Spleen (tissue), 11 donors: Measurements from ENCODE around the gene TNRC6B. TPM values are rescaled to one million over a fixed set of nuclear protein-coding genes. Genes with fewer than 3 reads are reported as not detected.

Experiments used
- DNase-seq: peaks from one replicate; pipeline ENCODE4 v3.0.0-alpha.2; 2020
- H3K27ac ChIP-seq, 8 donors: fragments of 200-600 bp; sonication (generic) in 7 of 8; 1 replicate in 4 of 8; 2 replicates in 4 of 8; pipeline versions ENCODE4 v1.5.0 to v1.8.0; 2016 to 2021; ENCODE audit warnings: inconsistent platforms in 4 of 8, mild to moderate bottlenecking in 4 of 8, moderate library complexity in 1 of 8
- H3K27me3 ChIP-seq, 7 donors: fragments of 200-600 bp; sonication (generic) in 6 of 7; replicated peaks in 1 of 7; 1 replicate in 4 of 7; 2 replicates in 3 of 7; pipeline versions ENCODE4 v1.5.0 to v1.8.0; 2016 to 2021; ENCODE audit warnings: inconsistent platforms in 3 of 7, mild to moderate bottlenecking in 1 of 7
- H3K36me3 ChIP-seq, 6 donors: fragments of 200-600 bp; sonication (generic) in 5 of 6; 1 replicate in 4 of 6; 2 replicates in 2 of 6; pipeline versions ENCODE4 v1.5.0 to v1.8.0; 2016 to 2021; ENCODE audit warnings: inconsistent platforms in 2 of 6
- H3K4me1 ChIP-seq, 6 donors: fragments of 200-600 bp; sonication (generic) in 5 of 6; 1 replicate in 3 of 6; 2 replicates in 3 of 6; pipeline versions ENCODE4 v1.5.0 to v1.8.0; 2016 to 2021; ENCODE audit warnings: inconsistent platforms in 3 of 6
- H3K4me3 ChIP-seq, 8 donors: fragments of 200-600 bp; sonication (generic) in 7 of 8; 1 replicate in 4 of 8; 2 replicates in 4 of 8; pipeline versions ENCODE4 v1.5.0 to v1.8.0; 2016 to 2021; ENCODE audit warnings: inconsistent platforms in 4 of 8, mild to moderate bottlenecking in 4 of 8, moderate library complexity in 2 of 8
- H3K9me3 ChIP-seq, 8 donors: fragments of 200-600 bp; sonication (generic) in 7 of 8; 1 replicate in 4 of 8; 2 replicates in 4 of 8; pipeline versions ENCODE4 v1.5.0 to v1.8.0; 2016 to 2021; ENCODE audit warnings: inconsistent platforms in 4 of 8
- POLR2A ChIP-seq, 3 donors: fragments of 450-650 bp; IDR thresholded peaks; one replicate each; pipeline ENCODE4 v1.5.1; 2017; ENCODE audit warnings: antibody characterized with exemption in 3 of 3, mild to moderate bottlenecking in 1 of 3
- POLR2AphosphoS5 ChIP-seq, 3 donors: sonication (generic); formaldehyde crosslinking; IDR thresholded peaks; one replicate each; pipeline ENCODE4 v1.5.1; 2017; ENCODE audit warnings: antibody characterized with exemption in 3 of 3
- WGBS, 5 donors: extraction: QIAGEN DNeasy Blood & Tissue Kit in 3 of 5; methylation state at CpG; one replicate each; pipeline versions ENCODE4 v1.1.5 to v1.1.7; 2013 to 2018; 5-methylcytosine and 5-hydroxymethylcytosine counted together
- intact Hi-C: fragments of 100-400 bp; cut with DNase I; formaldehyde crosslinking; loops from one replicate; pipeline ENCODE4 v1.15.0; 2023; ENCODE audit warnings: low total_unique reads
- polyA plus RNA-seq, 3 donors: library from polyadenylated mRNA; stranded (reverse); fragments of 200-250 nt; gene quantifications; one replicate each; pipeline ENCODE4 v1.2.1, GENCODE V29; 2013
- total RNA-seq, 7 donors: library from RNA; depleted of rRNA in 3 of 7; stranded (reverse); fragments of >200 nt in 3 of 7; fragmentation: NEBNext Ultra II Directional in 4 of 7; extraction: Animal tissue kit (Norgen Biotek cat#: 25700) in 4 of 7; gene quantifications; one replicate each; pipeline versions ENCODE4 v1.1.0 to v1.2.1, GENCODE V29; 2016 to 2021
- TF ChIP-seq, protein P1 (sequence below), 11 experiments: fragments of 200-600 bp in 7 of 11; fragments of 450-650 bp in 4 of 11; sonication (generic) in 4 of 11; IDR thresholded peaks in 8 of 11; conservative IDR thresholded peaks in 3 of 11; 1 replicate in 7 of 11; 2 replicates in 4 of 11; pipeline versions ENCODE4 v1.4.0 to v1.8.0; 2016 to 2021; ENCODE audit warnings: antibody characterized with exemption in 11 of 11, inconsistent platforms in 4 of 11, mild to moderate bottlenecking in 1 of 11
- donor health status: healthy with polysubstance abuse.
- donor health status: DM: no; HTN: no; CAD: no; lungs with moderate emphysema.
- donor health status: DM: no; HTN: no; CAD: no.
- donor health status: Bipolar disorder and iron deficiency.
- donor health status: healthy.
- donor health status: DM: no; HTN: no; CAD: no.
- donor health status: DM: yes; HTN: yes; CAD: no.

The TNRC6B gene
- total and polyA plus RNA-seq, 10 donors, result 1.2 to 221 (median 95.3) TPM

DNA sequence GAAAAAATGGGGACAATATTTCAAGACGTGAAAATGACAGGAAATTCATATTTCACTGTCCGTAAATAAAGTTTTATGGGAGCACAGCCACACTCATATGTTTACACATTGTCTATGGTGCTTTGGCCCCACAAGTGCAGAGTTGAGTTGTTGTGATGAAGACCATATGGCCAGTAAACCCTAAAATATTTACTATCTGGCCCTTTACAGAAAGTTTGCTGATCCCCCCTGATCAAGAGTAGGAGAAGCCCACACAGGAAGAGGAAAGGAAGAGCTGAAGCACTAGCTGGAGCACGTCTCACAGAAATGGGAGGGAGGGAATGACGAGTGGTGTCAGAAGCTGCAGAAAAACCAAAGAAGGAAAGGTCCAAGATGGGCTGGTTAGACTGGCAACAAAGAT lies 78.8 kb downstream of the TNRC6B start:
- Histone ChIP-seq H3K27ac (peak overlapping the region in 5 of 8 donors; percentile 3 to 70 (median 6)), H3K4me1 (peaks cover 0 to 52% (median 24%) of the 10 kb centered on the region in 6 donors), H3K9me3 (no peaks in the 10 kb centered on the region), H3K27me3 (no peaks in the 10 kb centered on the region), H3K4me3 (no peak overlapping the region), H3K36me3 (peaks cover 0 to 83% (median 8%) of the 10 kb centered on the region in 6 donors)
- intact Hi-C loops, result no loop called here
- no peak for TF ChIP-seq POLR2A (IDR thresholded peaks at IDR 0.05)
- TF ChIP-seq, protein P1, sequence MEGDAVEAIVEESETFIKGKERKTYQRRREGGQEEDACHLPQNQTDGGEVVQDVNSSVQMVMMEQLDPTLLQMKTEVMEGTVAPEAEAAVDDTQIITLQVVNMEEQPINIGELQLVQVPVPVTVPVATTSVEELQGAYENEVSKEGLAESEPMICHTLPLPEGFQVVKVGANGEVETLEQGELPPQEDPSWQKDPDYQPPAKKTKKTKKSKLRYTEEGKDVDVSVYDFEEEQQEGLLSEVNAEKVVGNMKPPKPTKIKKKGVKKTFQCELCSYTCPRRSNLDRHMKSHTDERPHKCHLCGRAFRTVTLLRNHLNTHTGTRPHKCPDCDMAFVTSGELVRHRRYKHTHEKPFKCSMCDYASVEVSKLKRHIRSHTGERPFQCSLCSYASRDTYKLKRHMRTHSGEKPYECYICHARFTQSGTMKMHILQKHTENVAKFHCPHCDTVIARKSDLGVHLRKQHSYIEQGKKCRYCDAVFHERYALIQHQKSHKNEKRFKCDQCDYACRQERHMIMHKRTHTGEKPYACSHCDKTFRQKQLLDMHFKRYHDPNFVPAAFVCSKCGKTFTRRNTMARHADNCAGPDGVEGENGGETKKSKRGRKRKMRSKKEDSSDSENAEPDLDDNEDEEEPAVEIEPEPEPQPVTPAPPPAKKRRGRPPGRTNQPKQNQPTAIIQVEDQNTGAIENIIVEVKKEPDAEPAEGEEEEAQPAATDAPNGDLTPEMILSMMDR (IDR thresholded peaks at IDR 0.05 in 8 of 11, conservative IDR thresholded peaks at IDR 0.05 in 3 of 11), result no peak
- no peak for TF ChIP-seq POLR2AphosphoS5 (IDR thresholded peaks at IDR 0.05)
- 63 to 72% (median 66%) methylated on average over 4 of the region's 4 CpGs for WGBS, 5 donors
- no peak for DNase-seq

DNA sequence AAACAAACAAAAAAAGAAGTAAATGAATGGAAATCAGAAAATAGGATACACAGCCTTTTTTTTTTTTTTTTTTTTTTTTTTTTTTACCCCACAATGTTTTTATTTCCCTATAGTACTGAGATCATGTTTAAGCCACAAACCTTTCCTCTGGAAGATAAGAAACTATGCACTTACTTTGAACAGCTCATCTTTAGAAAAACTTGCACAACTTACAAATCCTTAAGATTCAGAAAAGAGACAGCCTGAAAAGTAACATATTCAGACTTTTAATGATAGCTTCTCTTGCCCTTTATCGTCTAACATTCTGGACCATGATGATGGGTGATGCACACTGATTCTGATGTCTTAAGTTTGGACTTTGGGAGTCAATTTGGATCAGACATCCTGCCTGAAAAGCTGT lies 80.3 kb downstream of the TNRC6B start:
- WGBS, 5 donors, result 85 to 94% (median 89%) methylated on average over 1 of the region's 1 CpG
- no peaks in the 10 kb centered on the region for H3K27me3 ChIP-seq
- peak overlapping the region in 4 of 8 donors; percentile 36 to 70 (median 53) for H3K27ac ChIP-seq
- H3K4me3 ChIP-seq, result no peak overlapping the region
- intact Hi-C loops, result no loop called here
- H3K4me1 ChIP-seq, result peaks cover 0 to 58% (median 25%) of the 10 kb centered on the region in 6 donors
- no peak for DNase-seq
- peaks cover 6 to 86% (median 16%) of the 10 kb centered on the region in 6 donors for H3K36me3 ChIP-seq
- TF ChIP-seq POLR2AphosphoS5 (IDR thresholded peaks at IDR 0.05) (no peak), POLR2A (IDR thresholded peaks at IDR 0.05) (no peak)
- TF ChIP-seq, protein P1 (IDR thresholded peaks at IDR 0.05 in 8 of 11, conservative IDR thresholded peaks at IDR 0.05 in 3 of 11), result no peak
- no peaks in the 10 kb centered on the region for H3K9me3 ChIP-seq

DNA sequence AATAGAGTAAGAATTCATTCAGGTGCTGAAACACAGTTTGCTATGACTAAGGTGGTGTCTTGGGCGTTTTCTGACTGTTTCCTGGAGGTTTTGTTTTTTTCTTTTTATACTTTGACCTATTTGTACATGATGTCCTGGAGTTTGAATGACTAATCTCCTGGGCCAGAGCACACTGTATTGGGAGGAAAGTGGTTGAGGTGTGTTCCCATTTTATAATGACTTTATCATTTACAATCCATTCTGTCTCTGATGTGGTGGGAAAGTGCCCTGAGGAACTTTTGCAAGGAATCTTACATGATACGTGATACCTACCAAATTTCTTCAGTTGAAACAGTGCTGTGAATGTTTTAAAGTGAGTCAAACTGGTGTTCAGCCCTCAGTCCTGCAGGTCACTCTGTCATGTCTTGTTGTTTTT lies 80.8 kb downstream of the TNRC6B start:
- H3K27ac ChIP-seq, result peak overlapping the region in 6 of 8 donors; percentile 7 to 70 (median 39)
- H3K4me3 ChIP-seq, result no peak overlapping the region
- peaks cover 6 to 86% (median 18%) of the 10 kb centered on the region in 6 donors for H3K36me3 ChIP-seq
- no peaks in the 10 kb centered on the region for H3K27me3 ChIP-seq
- H3K9me3 ChIP-seq, result no peaks in the 10 kb centered on the region
- H3K4me1 ChIP-seq, result peaks cover 4 to 63% (median 30%) of the 10 kb centered on the region in 6 donors
- WGBS, 5 donors, result 63 to 77% (median 70%) methylated on average over 2 of the region's 2 CpGs
- TF ChIP-seq POLR2AphosphoS5 (IDR thresholded peaks at IDR 0.05) (no peak), POLR2A (IDR thresholded peaks at IDR 0.05) (no peak)
- TF ChIP-seq, protein P1 (IDR thresholded peaks at IDR 0.05 in 8 of 11, conservative IDR thresholded peaks at IDR 0.05 in 3 of 11), result no peak
- intact Hi-C loops, result no loop called here
- DNase-seq, result no peak

DNA sequence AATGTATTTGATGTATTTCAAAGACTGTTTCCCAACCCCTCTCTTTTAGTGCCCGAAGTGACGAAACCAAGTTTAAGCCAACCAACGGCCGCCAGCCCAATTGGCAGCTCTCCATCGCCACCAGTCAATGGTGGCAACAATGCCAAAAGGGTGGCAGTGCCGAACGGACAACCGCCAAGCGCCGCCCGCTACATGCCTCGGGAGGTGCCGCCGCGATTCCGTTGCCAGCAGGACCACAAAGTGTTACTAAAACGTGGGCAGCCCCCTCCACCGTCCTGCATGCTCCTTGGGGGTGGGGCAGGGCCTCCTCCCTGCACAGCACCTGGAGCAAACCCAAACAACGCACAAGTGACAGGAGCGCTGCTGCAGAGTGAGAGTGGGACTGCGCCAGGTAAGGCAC lies 84.1 kb downstream of the TNRC6B start:
- Histone ChIP-seq H3K9me3 (no peaks in the 10 kb centered on the region), H3K27me3 (no peaks in the 10 kb centered on the region), H3K36me3 (peaks cover 6 to 95% (median 40%) of the 10 kb centered on the region in 6 donors), H3K4me3 (no peak overlapping the region), H3K4me1 (peaks cover 8 to 77% (median 54%) of the 10 kb centered on the region in 6 donors), H3K27ac (peak overlapping the region in 1 of 8 donors; percentile 3)
- intact Hi-C loops, result no loop called here
- WGBS, 5 donors, result 96 to 99% (median 98%) methylated on average over 20 to 21 of the region's 21 CpGs
- DNase-seq, result no peak
- TF ChIP-seq POLR2A (IDR thresholded peaks at IDR 0.05), result no peak
- TF ChIP-seq POLR2AphosphoS5 (IDR thresholded peaks at IDR 0.05), result peak in 2 of 3 donors; percentile 29 to 51
